Esophagus squamous epithelium (tissue), 5 donors: Measurements from ENCODE around the gene IL18BP. TPM values are rescaled to one million over a fixed set of nuclear protein-coding genes. Genes with fewer than 3 reads are reported as not detected.

Experiments
- DNase-seq: peaks from one replicate; lab custom pipeline; 2025; lab: John Stamatoyannopoulos, UW
- H3K27ac ChIP-seq, 4 donors: fragments of 200-600 bp; sonication (generic); one replicate each; pipeline ENCODE4 v1.5.1; 2016 to 2019; ENCODE audit warnings: mild to moderate bottlenecking in 1 of 4
- H3K27me3 ChIP-seq, 4 donors: fragments of 200-600 bp; sonication (generic); 1 replicate in 3 of 4; 2 replicates in 1 of 4; pipeline versions ENCODE4 v1.5.1 to v1.6.0; 2017 to 2021; ENCODE audit warnings: antibody characterized with exemption in 1 of 4
- H3K36me3 ChIP-seq, 3 donors: fragments of 200-600 bp; sonication (generic); one replicate each; pipeline ENCODE4 v1.5.1; 2016 to 2019
- H3K4me1 ChIP-seq, 3 donors: fragments of 200-600 bp; sonication (generic); one replicate each; pipeline ENCODE4 v1.5.1; 2017 to 2019
- H3K4me3 ChIP-seq, 4 donors: fragments of 200-600 bp; sonication (generic); 1 replicate in 3 of 4; 2 replicates in 1 of 4; pipeline ENCODE4 v1.5.1; 2016 to 2019; ENCODE audit warnings: mild to moderate bottlenecking in 2 of 4, moderate library complexity in 1 of 4
- H3K9me3 ChIP-seq, 3 donors: fragments of 200-600 bp; sonication (generic); one replicate each; pipeline ENCODE4 v1.5.1; 2016 to 2019
- POLR2A ChIP-seq, 4 donors: fragments of 450-650 bp; IDR thresholded peaks; one replicate each; pipeline ENCODE4 v1.6.1; 2017; ENCODE audit warnings: antibody characterized with exemption in 4 of 4, mild to moderate bottlenecking in 4 of 4, moderate library complexity in 3 of 4
- WGBS, 2 donors: methylation state at CpG; one replicate each; pipeline ENCODE4 v1.1.5; 2018; 5-methylcytosine and 5-hydroxymethylcytosine counted together
- intact Hi-C: fragments of 100-400 bp; cut with DNase I; formaldehyde crosslinking; loops from one replicate; pipeline ENCODE4 v1.15.0; 2022
- total RNA-seq, 4 donors: library from RNA; depleted of rRNA; stranded (reverse); fragments of >200 nt; gene quantifications; one replicate each; pipeline ENCODE4 v1.1.0, GENCODE V29; 2016
- TF ChIP-seq, protein P1 (sequence below), 6 experiments: fragments of 450-650 bp in 4 of 6; fragments of 200-600 bp in 2 of 6; sonication (generic) in 2 of 6; IDR thresholded peaks; one replicate each; pipeline ENCODE4 v1.5.1; 2016 to 2019; ENCODE audit warnings: antibody characterized with exemption in 6 of 6, mild to moderate bottlenecking in 4 of 6, moderate library complexity in 4 of 6
- donor health status: DM: yes; HTN: yes; CAD: no.

Gene IL18BP
- total RNA-seq, 4 donors from 2014 or later: 1.6 to 6.5 (median 4.8) TPM

DNA sequence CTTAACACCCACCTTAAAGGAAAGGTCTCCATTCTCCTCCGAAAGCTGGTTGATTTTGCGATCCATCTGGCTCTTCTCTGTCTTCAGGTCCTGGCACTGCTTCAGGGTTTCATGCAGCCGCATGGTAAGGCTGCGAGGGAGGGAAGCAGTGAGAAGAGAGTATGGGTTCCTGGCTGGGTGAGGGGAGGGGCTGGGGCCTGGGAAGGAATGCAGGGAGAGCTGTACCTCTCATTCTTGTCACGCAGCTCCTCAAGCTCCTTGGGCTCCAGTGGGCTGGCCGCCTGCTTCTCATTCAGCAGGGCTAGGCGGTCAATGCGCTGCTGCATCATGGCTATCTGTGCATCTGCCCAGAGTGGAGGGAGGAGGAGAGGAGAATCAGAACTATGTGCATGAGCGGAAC lies 19.5 kb downstream of the IL18BP start:
- no peak for TF ChIP-seq POLR2A (IDR thresholded peaks at IDR 0.05)
- TF ChIP-seq, protein P1, sequence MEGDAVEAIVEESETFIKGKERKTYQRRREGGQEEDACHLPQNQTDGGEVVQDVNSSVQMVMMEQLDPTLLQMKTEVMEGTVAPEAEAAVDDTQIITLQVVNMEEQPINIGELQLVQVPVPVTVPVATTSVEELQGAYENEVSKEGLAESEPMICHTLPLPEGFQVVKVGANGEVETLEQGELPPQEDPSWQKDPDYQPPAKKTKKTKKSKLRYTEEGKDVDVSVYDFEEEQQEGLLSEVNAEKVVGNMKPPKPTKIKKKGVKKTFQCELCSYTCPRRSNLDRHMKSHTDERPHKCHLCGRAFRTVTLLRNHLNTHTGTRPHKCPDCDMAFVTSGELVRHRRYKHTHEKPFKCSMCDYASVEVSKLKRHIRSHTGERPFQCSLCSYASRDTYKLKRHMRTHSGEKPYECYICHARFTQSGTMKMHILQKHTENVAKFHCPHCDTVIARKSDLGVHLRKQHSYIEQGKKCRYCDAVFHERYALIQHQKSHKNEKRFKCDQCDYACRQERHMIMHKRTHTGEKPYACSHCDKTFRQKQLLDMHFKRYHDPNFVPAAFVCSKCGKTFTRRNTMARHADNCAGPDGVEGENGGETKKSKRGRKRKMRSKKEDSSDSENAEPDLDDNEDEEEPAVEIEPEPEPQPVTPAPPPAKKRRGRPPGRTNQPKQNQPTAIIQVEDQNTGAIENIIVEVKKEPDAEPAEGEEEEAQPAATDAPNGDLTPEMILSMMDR (IDR thresholded peaks at IDR 0.05): no peak
- Histone ChIP-seq H3K27ac (no peak overlapping the region), H3K27me3 (no peaks in the 10 kb centered on the region), H3K9me3 (no peaks in the 10 kb centered on the region), H3K4me3 (no peak overlapping the region), H3K36me3 (peaks cover 80 to 100% (median 97%) of the 10 kb centered on the region in 3 donors), H3K4me1 (peaks cover 19 to 33% (median 23%) of the 10 kb centered on the region in 3 donors)
- WGBS, 2 donors: 78 to 92% methylated on average over 4 to 8 of the region's 9 CpGs
- DNase-seq: no peak
- intact Hi-C loops: no loop called here

DNA sequence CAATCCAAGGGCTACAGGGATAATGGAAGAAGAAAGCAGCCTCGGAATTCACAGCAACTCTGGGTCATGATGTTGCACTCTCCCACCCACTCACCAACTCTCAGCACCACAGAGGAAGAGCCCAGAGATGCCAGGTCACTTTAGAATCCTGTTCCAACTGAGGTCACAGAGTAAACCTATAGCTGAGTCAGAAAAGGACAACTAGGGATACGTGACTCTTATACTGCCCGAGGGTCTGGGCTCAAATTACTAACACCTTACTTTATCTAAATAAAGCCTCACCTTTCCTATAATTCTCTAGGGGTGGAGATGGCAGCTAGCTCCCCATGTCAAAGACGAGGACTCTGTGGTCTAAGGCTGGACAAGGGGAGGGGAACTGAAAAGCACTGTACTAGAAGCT lies 24.6 kb downstream of the IL18BP start:
- H3K9me3 ChIP-seq: no peaks in the 10 kb centered on the region
- H3K4me3 ChIP-seq: no peak overlapping the region
- peaks cover 43 to 99% (median 63%) of the 10 kb centered on the region in 3 donors for H3K36me3 ChIP-seq
- no peak overlapping the region for H3K27ac ChIP-seq
- intact Hi-C loops: loop anchor here (5.0 kb wide), 1 partner anchor 69 kb away; no protein-coding TSS in a partner anchor
- WGBS, 2 donors: 56 to 68% methylated on average over 4 of the region's 4 CpGs
- TF ChIP-seq, protein P1 (IDR thresholded peaks at IDR 0.05): no peak
- no peak for TF ChIP-seq POLR2A (IDR thresholded peaks at IDR 0.05)
- peaks cover 12 to 44% (median 25%) of the 10 kb centered on the region in 3 donors for H3K4me1 ChIP-seq
- DNase-seq: no peak
- no peaks in the 10 kb centered on the region for H3K27me3 ChIP-seq

DNA sequence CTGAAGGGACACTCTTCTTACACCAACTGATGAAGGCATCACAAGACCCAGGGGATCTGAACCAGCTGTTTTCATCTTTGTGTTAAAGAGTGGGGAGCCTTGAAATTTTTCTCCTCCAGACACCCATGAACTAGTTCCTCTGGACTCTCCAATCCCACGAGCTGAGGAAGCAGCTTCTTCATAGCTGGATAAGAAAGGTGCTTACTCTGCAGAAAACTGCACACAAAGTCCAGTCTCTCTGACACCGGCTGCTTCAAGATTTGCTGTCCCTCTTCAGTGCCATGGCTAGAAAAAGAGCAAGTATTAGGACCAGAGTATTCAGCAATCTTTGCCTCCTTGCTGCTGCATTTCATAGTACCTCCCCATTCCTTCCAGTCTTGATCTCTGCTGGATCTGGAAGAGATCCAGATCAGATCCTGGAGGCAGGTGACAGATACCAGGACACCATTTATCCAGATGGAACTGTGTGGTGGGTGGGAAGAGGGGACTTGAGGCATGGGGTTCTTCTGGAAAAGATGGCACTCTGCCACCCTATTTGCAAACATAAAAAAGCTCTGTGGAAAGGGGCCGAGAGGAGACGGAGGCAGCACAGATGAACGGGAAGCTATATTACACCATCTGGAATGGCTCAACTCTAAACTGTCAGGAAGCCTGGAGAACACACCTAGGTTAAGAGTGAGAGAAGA lies 25.5 kb downstream of the IL18BP start:
- peaks cover 43 to 99% (median 61%) of the 10 kb centered on the region in 3 donors for H3K36me3 ChIP-seq
- no peaks in the 10 kb centered on the region for H3K9me3 ChIP-seq
- H3K27ac ChIP-seq: peak overlapping the region in 3 of 4 donors; percentile 16 to 72 (median 70)
- WGBS, 2 donors: 50 to 63% methylated on average over 5 of the region's 5 CpGs
- DNase-seq: no peak
- intact Hi-C loops: loop anchor here (5.0 kb wide), 1 partner anchor 68 kb away; no protein-coding TSS in a partner anchor
- peaks cover 12 to 53% (median 25%) of the 10 kb centered on the region in 3 donors for H3K4me1 ChIP-seq
- no peaks in the 10 kb centered on the region for H3K27me3 ChIP-seq
- H3K4me3 ChIP-seq: no peak overlapping the region
- TF ChIP-seq, protein P1 (IDR thresholded peaks at IDR 0.05): no peak
- TF ChIP-seq POLR2A (IDR thresholded peaks at IDR 0.05): no peak

DNA sequence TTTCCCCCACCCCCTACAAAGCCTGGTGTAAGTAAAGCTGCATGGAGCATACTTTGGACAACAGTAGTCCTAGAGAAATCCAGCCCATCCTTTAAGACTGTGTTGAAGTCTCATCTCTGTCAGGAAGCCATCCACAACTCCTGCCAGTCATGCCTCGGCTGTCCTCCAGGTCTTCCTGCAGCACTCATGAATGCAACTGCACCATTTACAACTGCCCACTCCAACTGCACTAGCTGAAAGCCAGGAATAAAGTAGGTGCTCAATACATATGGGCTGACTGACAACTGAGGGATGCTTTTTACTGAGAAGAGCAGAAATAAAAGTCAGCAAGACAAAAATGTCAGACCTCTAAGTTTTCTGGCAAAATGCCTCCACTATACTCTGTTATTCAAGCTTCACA lies 27.4 kb downstream of the IL18BP start:
- WGBS, 2 donors: 50 to 56% methylated on average over 1 of the region's 1 CpG
- no peak for DNase-seq
- Histone ChIP-seq H3K36me3 (peaks cover 36 to 98% (median 52%) of the 10 kb centered on the region in 3 donors), H3K4me3 (no peak overlapping the region), H3K27me3 (no peaks in the 10 kb centered on the region), H3K27ac (peak overlapping the region in 3 of 4 donors; percentile 57 to 72 (median 70)), H3K9me3 (no peaks in the 10 kb centered on the region), H3K4me1 (peaks cover 12 to 70% (median 35%) of the 10 kb centered on the region in 3 donors)
- intact Hi-C loops: no loop called here
- TF ChIP-seq, protein P1 (IDR thresholded peaks at IDR 0.05): no peak
- no peak for TF ChIP-seq POLR2A (IDR thresholded peaks at IDR 0.05)

DNA sequence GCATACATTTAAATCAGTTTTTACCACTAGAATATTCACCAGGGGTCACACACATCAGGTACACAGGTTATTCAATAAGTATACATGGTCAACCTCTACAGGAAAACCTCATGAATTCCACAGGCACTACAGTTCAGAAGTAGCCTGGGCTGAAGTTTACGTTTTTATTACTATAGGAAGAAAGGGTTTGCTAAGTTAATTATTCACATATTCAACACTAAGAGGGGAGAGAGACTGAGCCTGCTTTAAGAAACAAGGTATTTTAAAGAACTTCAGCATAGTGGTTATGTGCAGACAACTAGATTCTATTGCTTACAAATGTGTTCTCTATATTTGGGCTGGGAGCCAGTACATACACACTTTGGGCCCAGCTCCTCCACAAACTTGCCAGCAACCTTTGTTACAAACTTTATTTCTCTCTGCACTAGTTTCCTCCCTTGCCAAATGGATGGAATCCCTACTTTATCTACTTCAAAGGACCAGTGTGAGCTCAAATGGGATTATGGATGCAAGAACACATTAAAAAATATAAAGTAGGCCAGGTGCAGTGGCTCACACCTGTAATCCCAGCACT lies 31.9 kb downstream of the IL18BP start:
- intact Hi-C loops: no loop called here
- H3K4me1 ChIP-seq: peaks cover 2 to 98% (median 26%) of the 10 kb centered on the region in 3 donors
- peaks cover 13 to 99% (median 26%) of the 10 kb centered on the region in 3 donors for H3K36me3 ChIP-seq
- peak overlapping the region in 1 of 4 donors; percentile 10 for H3K27ac ChIP-seq
- no peak overlapping the region for H3K4me3 ChIP-seq
- WGBS, 2 donors: 58 to 62% methylated on average over 1 of the region's 1 CpG
- no peaks in the 10 kb centered on the region for H3K9me3 ChIP-seq
- no peaks in the 10 kb centered on the region for H3K27me3 ChIP-seq
- DNase-seq: no peak
- no peak for TF ChIP-seq POLR2A (IDR thresholded peaks at IDR 0.05)
- TF ChIP-seq, protein P1 (IDR thresholded peaks at IDR 0.05): no peak
